Keratinocyte (primary cell): ENCODE results near the gene CCNI.

ENCODE experiments used
- EZH2 ChIP-seq: IDR thresholded peaks from one replicate; pipeline ENCODE4 v1.6.1; 2012; ENCODE audit warnings: inconsistent platforms, mild to moderate bottlenecking, low read length, moderate library complexity
- TF ChIP-seq, protein P1 (sequence below), 3 experiments: IDR thresholded peaks in 1 of 3; conservative IDR thresholded peaks in 1 of 3; optimal IDR thresholded peaks in 1 of 3; 2 replicates in 2 of 3; 3 replicates in 1 of 3; pipeline versions ENCODE3 to v1.5.1; 2011; ENCODE audit warnings: low read length in 3 of 3, mild to moderate bottlenecking in 3 of 3, moderate library complexity in 2 of 3, control low read depth in 1 of 3, inconsistent platforms in 1 of 3; ENCODE audit not compliant: insufficient read depth in 2 of 3; ENCODE audit errors: extremely low read depth in 1 of 3

DNA sequence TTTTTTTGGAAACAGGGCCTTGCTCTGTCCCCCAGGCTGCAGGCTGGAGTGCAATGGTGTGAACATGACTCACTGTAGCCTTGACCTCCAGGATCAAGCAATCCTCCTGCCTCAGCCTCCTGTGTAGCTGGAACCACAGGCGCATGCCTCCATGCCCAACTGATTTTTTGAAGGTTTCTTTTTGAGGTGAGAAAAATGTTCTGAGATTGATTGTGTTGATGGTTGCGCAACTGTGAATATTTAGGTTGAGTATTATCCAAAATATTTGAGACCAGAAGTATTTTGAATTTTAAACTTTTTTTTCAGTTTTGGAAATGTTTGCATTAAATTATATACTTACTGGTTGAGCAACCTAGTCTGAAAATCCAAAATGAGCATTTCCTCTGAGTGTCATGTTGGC lies 2.6 kb upstream of the CCNI start:
- TF ChIP-seq, protein P1, sequence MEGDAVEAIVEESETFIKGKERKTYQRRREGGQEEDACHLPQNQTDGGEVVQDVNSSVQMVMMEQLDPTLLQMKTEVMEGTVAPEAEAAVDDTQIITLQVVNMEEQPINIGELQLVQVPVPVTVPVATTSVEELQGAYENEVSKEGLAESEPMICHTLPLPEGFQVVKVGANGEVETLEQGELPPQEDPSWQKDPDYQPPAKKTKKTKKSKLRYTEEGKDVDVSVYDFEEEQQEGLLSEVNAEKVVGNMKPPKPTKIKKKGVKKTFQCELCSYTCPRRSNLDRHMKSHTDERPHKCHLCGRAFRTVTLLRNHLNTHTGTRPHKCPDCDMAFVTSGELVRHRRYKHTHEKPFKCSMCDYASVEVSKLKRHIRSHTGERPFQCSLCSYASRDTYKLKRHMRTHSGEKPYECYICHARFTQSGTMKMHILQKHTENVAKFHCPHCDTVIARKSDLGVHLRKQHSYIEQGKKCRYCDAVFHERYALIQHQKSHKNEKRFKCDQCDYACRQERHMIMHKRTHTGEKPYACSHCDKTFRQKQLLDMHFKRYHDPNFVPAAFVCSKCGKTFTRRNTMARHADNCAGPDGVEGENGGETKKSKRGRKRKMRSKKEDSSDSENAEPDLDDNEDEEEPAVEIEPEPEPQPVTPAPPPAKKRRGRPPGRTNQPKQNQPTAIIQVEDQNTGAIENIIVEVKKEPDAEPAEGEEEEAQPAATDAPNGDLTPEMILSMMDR (optimal IDR thresholded peaks at IDR 0.05 in 1 of 3, IDR thresholded peaks at IDR 0.05 in 1 of 3, conservative IDR thresholded peaks at IDR 0.05 in 1 of 3; ENCODE audit: extremely low read depth in 1 of 3, insufficient read depth in 2 of 3, low read length in 3 of 3) = no peak
- no peak for TF ChIP-seq EZH2
